ENCODE data around the gene MTFP1.

DNA sequence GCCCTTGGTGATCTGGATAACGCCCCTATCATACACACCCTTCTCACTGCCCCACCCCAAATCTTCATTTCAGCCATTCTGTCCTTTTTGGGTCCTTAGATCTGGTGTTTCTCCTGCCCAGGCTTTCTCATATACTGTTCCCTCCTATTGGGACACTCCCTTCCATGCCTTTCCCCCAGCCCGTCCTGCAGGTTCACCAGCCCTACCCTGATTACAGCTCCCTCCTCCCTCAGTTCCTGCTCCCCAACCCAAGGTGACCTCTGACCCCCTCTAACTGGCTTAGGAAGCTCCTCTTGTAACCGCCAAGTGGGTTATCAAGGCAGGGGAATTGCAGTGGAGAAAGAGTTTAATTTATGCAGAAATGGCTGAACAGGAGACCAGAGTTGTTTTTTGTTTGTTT is 13.0 kb downstream of the MTFP1 start:
- TF ChIP-seq POLR2A (IDR thresholded peaks at IDR 0.05) (no peak), POLR2AphosphoS5 (IDR thresholded peaks at IDR 0.05) (no peak), CTCF (IDR thresholded peaks at IDR 0.05) (no peak), EP300 (IDR thresholded peaks at IDR 0.05) (no peak)

Measured in suprapubic skin (tissue), 4 donors.